ENCODE data around the gene ALDH3B2.

DNA sequence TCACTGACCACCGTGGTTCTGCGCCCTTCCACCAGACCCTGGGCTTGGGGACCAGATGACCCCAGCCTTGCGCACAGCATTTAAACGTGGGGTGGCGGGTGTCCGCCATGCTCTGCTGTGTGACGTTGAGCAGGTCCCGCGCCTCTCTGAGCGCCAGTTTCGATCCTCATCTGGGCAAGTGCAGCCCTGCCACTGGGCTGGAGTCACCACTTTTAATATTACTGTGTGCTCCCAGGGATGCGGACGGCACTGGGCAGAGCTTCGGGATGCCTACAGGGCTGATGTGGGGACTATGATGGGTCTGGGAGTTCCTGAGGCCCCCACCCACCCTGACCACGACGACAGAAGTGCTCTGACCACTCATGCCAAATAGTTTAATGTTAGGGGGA is 43.5 kb downstream of the ALDH3B2 start:
- TF ChIP-seq, protein P1, sequence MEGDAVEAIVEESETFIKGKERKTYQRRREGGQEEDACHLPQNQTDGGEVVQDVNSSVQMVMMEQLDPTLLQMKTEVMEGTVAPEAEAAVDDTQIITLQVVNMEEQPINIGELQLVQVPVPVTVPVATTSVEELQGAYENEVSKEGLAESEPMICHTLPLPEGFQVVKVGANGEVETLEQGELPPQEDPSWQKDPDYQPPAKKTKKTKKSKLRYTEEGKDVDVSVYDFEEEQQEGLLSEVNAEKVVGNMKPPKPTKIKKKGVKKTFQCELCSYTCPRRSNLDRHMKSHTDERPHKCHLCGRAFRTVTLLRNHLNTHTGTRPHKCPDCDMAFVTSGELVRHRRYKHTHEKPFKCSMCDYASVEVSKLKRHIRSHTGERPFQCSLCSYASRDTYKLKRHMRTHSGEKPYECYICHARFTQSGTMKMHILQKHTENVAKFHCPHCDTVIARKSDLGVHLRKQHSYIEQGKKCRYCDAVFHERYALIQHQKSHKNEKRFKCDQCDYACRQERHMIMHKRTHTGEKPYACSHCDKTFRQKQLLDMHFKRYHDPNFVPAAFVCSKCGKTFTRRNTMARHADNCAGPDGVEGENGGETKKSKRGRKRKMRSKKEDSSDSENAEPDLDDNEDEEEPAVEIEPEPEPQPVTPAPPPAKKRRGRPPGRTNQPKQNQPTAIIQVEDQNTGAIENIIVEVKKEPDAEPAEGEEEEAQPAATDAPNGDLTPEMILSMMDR (IDR thresholded peaks at IDR 0.05), result no peak
- no peak for TF ChIP-seq POLR2A (IDR thresholded peaks at IDR 0.05)

Measured in uterus (tissue), 2 donors.